HG03469 (cell line): ENCODE measurements around the gene GYS2.

Experiments used
- ATAC-seq: cut with Tn5 transposase; IDR thresholded peaks from one replicate; pipeline ENCODE4 v1.9.1; 2021; ENCODE audit warnings: mild to moderate bottlenecking, moderate library complexity, moderate number of reproducible peaks; ENCODE audit not compliant: unreplicated experiment

Gene GYS2

DNA sequence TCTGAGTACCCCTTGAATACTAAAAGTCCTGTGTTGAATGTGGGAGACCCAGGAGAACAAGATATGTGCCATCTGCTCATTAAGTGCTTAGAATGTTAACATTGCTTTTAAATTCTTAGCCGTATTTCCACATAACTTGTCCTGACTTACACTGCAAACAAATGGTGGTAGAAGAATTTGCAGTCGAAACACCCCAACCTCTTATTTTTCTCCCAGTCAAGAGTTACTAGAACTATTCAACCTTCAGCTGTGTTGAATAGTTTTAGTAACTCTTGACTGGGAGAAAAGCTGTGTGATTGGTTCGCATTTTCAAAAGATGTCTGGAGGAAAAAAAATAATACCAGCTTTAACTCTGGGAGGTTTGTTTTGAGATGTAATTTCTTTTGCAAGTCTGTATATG is 86.2 kb downstream of the GYS2 start:
- ATAC-seq: no peak

GRCh38 chr12:21516281-21516680 is 88.4 kb downstream of the GYS2 start:
- ATAC-seq: no peak

DNA sequence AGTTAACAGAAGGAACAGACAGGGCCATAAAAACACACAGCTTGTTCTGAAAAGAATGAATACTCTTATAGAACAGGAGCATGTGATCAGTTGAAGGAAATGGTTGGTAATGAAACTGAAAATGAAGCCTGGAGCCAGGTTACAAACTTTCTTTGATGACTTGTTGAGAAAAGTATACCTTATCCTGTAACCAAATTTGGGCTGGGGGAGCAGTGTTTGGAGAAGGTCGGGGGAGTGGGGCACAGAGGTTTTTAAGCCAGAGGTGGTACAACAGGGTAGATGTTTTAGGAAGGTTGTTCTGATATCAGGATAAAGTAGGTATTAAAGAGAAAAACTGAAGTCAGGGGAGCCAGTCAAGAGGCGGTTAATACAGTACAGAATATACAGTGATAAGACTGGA is 94.9 kb downstream of the GYS2 start:
- peak; percentile 93 for ATAC-seq

DNA sequence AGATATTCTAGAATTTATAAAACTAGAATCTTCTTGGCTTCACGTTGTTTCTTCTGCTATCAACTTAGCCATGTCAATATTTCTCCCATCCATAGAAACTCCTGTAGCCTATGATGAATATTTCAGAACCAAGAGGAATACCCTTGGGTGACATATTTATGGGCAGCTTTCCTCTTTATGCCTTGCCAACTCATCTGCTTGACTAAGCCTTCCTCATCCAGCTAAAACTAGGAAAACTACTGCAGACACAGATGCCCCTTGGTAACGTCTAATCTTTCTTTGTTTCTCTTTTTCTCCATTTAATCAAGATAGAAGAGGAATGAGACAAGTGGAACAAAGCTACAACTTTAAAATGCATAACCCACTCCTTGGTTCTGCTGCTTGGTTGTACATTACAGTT is 96.8 kb downstream of the GYS2 start:
- no peak for ATAC-seq

GRCh38 chr12:21505888-21506287 is 98.8 kb downstream of the GYS2 start:
- ATAC-seq: no peak

DNA sequence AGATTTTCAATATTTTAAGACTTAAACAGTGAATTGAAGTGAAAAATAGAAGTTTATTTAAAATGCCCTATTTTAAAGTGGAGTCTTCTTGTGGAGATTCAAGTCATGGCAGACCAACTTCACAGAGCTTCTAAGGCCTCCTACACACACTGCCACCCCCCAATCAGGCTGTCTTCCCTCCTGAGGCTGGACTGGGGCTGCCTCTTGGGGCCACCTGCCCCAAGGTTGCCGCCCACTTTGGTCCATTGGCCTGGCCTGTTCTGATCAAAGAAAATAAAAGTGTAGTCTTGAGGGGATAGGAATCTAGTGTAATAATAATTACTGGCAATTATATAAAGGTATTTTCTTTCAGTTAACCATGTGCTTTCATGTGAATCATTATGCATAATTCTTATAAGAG is 101.8 kb downstream of the GYS2 start:
- no peak for ATAC-seq

- peak; percentile 0 for ATAC-seq
Measured at GRCh38 chr12:21502164-21502496, 102.5 kb downstream of the GYS2 start.

DNA sequence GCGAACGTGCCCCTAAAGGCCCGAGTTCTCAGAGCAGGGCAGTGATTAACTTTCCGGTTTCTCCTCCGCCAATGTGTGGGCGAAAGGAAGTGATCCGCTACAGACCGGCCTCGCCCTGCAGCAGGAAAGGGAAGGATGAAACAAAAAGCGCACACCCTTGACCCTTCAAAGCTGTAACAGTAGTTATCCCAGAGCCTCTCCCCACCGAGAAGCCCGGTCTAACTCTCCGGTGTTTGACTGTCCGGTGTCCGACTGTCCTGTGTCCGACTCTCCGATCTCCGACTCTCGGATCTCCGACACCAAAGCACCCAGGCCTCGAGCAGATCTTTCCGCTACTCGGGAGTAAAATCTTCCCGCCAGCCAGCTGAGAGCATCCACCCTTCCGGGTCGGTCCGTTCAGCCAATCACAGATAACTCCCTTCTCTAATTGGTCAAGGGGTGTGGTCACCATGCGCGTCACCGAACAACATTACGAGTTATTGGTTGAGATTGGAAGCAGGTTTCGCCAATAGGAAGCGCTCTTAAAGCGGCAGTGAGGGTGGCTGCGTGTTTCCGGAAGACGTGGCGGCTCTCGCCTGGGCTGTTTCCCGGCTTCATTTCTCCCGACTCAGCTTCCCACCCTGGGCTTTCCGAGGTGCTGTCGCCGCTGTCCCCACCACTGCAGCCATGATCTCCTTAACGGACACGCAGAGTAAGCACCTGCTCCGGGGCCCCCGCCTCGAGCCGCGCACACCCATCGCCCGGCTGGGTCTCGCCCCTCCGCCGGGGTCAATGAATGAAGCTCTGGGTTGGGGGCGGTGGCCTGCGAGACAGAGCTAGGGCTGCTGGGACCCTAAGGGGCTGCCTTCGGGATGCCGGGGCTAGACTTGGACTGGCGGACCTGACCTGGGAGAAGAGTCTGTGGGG is 103.1 kb downstream of the GYS2 start, which contains the start of the genes GOLT1B and RECQL:
Gene GOLT1B (plus strand): TSS at position 532 of the 906 bp plus-strand sequence. CDS start 135 bp downstream, at position 667.
Gene RECQL (minus strand): TSS at position 378 of the 906 bp plus-strand sequence. CDS start 2,065 bp downstream, outside the sequence.
- ATAC-seq: peak; percentile 99

GRCh38 chr12:21500786-21501257 is 103.8 kb downstream of the GYS2 start:
- ATAC-seq: no peak

DNA sequence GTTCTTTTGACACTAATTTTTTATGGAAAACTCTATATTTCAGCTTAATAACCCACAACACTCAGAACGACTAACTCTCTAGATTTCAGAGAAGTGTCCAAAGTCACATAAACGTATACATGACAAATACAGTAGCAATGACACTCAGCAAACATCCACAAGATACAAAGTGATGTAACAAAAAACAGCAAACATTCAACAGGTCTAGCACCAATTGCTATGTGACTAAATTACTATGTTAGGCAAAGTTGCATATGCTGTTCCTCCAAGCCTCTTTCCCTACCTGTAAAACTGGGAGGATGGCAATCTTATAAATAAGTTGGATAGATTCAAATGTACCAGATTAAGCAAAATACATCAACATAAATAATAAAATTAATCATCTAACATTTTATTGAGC is 104.9 kb downstream of the GYS2 start:
- no peak for ATAC-seq
